MM.1S (cell line): Measurements from ENCODE around the gene PSIP1.

Source experiments
- DNase-seq: peaks from one replicate; pipeline ENCODE4 v3.0.0-alpha.2; 2015
- H2AFZ ChIP-seq: fragments of 300-600 bp; sonication (generic); 2 replicates; pipeline ENCODE4 v1.6.0; 2016; ENCODE audit warnings: antibody characterized with exemption, low read length
- H3F3A ChIP-seq: fragments of 300-600 bp; sonication (generic); 2 replicates; pipeline ENCODE4 v1.6.1; 2016; ENCODE audit warnings: mild to moderate bottlenecking, antibody characterized with exemption, low read length, moderate library complexity, mixed read lengths; ENCODE audit not compliant: insufficient read depth
- H3K27ac ChIP-seq: fragments of 300-600 bp; sonication (generic); 2 replicates; pipeline ENCODE4 v1.5.1; 2016; ENCODE audit warnings: mild to moderate bottlenecking, low read length
- H3K27me3 ChIP-seq: fragments of 300-600 bp; sonication (generic); replicated peaks from 2 replicates; pipeline ENCODE4 v1.6.0; 2016; ENCODE audit warnings: low read length; ENCODE audit not compliant: insufficient read depth
- H3K36me3 ChIP-seq: fragments of 300-600 bp; sonication (generic); replicated peaks from 2 replicates; pipeline ENCODE4 v1.6.1; 2016; ENCODE audit warnings: mild to moderate bottlenecking, low read length, mixed read lengths; ENCODE audit not compliant: insufficient read depth
- H3K4me1 ChIP-seq: fragments of 300-600 bp; sonication (generic); 2 replicates; pipeline ENCODE4 v1.6.1; 2016; ENCODE audit warnings: low read length, mixed read lengths
- H3K4me2 ChIP-seq: fragments of 300-600 bp; sonication (generic); 2 replicates; pipeline ENCODE4 v1.6.0; 2016; ENCODE audit warnings: low read depth, low read length
- H3K4me3 ChIP-seq: fragments of 300-600 bp; sonication (generic); 2 replicates; pipeline ENCODE4 v1.5.1; 2016; ENCODE audit warnings: low read length, mixed read lengths
- H3K79me2 ChIP-seq: fragments of 300-600 bp; sonication (generic); 2 replicates; pipeline ENCODE4 v1.6.1; 2016; ENCODE audit warnings: mixed run types, low read length, mixed read lengths
- H3K9ac ChIP-seq: fragments of 300-600 bp; sonication (generic); 2 replicates; pipeline ENCODE4 v1.6.1; 2016; ENCODE audit warnings: low read length, mixed read lengths
- H3K9me2 ChIP-seq: fragments of 300-600 bp; sonication (generic); replicated peaks from 2 replicates; pipeline ENCODE4 v1.6.1; 2016; ENCODE audit warnings: mild to moderate bottlenecking, low read length, mixed read lengths; ENCODE audit not compliant: insufficient read depth
- H3K9me3 ChIP-seq: fragments of 300-600 bp; sonication (generic); replicated peaks from 2 replicates; pipeline ENCODE4 v1.6.1; 2016; ENCODE audit warnings: mild to moderate bottlenecking, low read length, mixed read lengths; ENCODE audit not compliant: insufficient read depth
- H4K20me1 ChIP-seq: fragments of 300-600 bp; sonication (generic); 2 replicates; pipeline ENCODE4 v1.6.1; 2016; ENCODE audit warnings: mild to moderate bottlenecking, low read length, moderate library complexity, mixed read lengths; ENCODE audit not compliant: insufficient read depth
- CTCF ChIP-seq: fragments of 300-600 bp; sonication (generic); IDR thresholded peaks from 2 replicates; pipeline ENCODE4 v1.5.1; 2016; ENCODE audit warnings: antibody characterized with exemption, low read length, mixed read lengths
- EZH2 ChIP-seq: fragments of 300-600 bp; sonication (generic); optimal IDR thresholded peaks from 2 replicates; pipeline ENCODE3; 2017; ENCODE audit warnings: low read depth, mild to moderate bottlenecking, antibody characterized with exemption, low read length, mixed read lengths
- EZH2phosphoT487 ChIP-seq: fragments of 300-600 bp; sonication (generic); IDR thresholded peaks from 2 replicates; pipeline ENCODE4 v1.6.1; 2018; ENCODE audit warnings: antibody characterized with exemption, low read length

The PSIP1 gene

GRCh38 chr9:15525958-15526357, 15.2 kb upstream of the PSIP1 start:
- no peak for DNase-seq
- Histone ChIP-seq H3K9me2 (no peaks in the 10 kb centered on the region), H3K79me2 (no peaks in the 10 kb centered on the region), H4K20me1 (no peaks in the 10 kb centered on the region), H2AFZ (no peak overlapping the region), H3K4me3 (no peak overlapping the region), H3K4me1 (no peaks in the 10 kb centered on the region), H3K4me2 (no peak overlapping the region), H3F3A (no peaks in the 10 kb centered on the region), H3K27me3 (no peaks in the 10 kb centered on the region), H3K9me3 (no peaks in the 10 kb centered on the region), H3K36me3 (no peaks in the 10 kb centered on the region), H3K9ac (no peak overlapping the region), H3K27ac (no peak overlapping the region)
- no peak for TF ChIP-seq EZH2phosphoT487
- no peak for TF ChIP-seq EZH2
- no peak for TF ChIP-seq CTCF

- H3K4me3 ChIP-seq, result no peak overlapping the region
- no peaks in the 10 kb centered on the region for H4K20me1 ChIP-seq
- H3F3A ChIP-seq, result no peaks in the 10 kb centered on the region
- H3K36me3 ChIP-seq, result no peaks in the 10 kb centered on the region
- no peaks in the 10 kb centered on the region for H3K9me3 ChIP-seq
- H3K4me1 ChIP-seq, result no peaks in the 10 kb centered on the region
- H3K27ac ChIP-seq, result no peak overlapping the region
- H3K27me3 ChIP-seq, result no peaks in the 10 kb centered on the region
- DNase-seq, result no peak
- no peaks in the 10 kb centered on the region for H3K9me2 ChIP-seq
- H2AFZ ChIP-seq, result no peak overlapping the region
- H3K4me2 ChIP-seq, result no peak overlapping the region
- H3K9ac ChIP-seq, result no peak overlapping the region
- no peak for TF ChIP-seq EZH2
- no peak for TF ChIP-seq CTCF
- TF ChIP-seq EZH2phosphoT487, result no peak
- H3K79me2 ChIP-seq, result no peaks in the 10 kb centered on the region
These were observed 14.2 kb upstream of the PSIP1 start for GRCh38 chr9:15524845-15525455.

GRCh38 chr9:15522130-15522755, 11.5 kb upstream of the PSIP1 start:
- Histone ChIP-seq H3K4me3 (no peak overlapping the region), H3K9me3 (no peaks in the 10 kb centered on the region), H4K20me1 (no peaks in the 10 kb centered on the region), H2AFZ (no peak overlapping the region), H3K79me2 (no peaks in the 10 kb centered on the region), H3K9ac (no peak overlapping the region), H3F3A (no peaks in the 10 kb centered on the region), H3K9me2 (no peaks in the 10 kb centered on the region), H3K4me2 (no peak overlapping the region), H3K36me3 (no peaks in the 10 kb centered on the region), H3K4me1 (no peaks in the 10 kb centered on the region), H3K27ac (no peak overlapping the region), H3K27me3 (no peaks in the 10 kb centered on the region)
- no peak for DNase-seq
- TF ChIP-seq EZH2phosphoT487, result no peak
- TF ChIP-seq EZH2, result no peak
- TF ChIP-seq CTCF, result no peak
